RPMI7951 (cell line): ENCODE results near the gene XCL2. TPM values are rescaled to one million over a fixed set of nuclear protein-coding genes. Genes with fewer than 3 reads are reported as not detected.

Experiments
- DNase-seq: peaks from one replicate; pipeline ENCODE4 v3.0.0-alpha.2; 2012; ENCODE audit warnings: low read depth
- total RNA-seq: library from RNA; depleted of rRNA; stranded (reverse); fragments of >200 nt; shearing (Covaris generic); gene quantifications from 2 replicates; pipeline ENCODE4 v1.2.3, GENCODE V29; 2014

XCL2 gene
- total RNA-seq, 1 experiment from 2014 or later, result not detected

DNA sequence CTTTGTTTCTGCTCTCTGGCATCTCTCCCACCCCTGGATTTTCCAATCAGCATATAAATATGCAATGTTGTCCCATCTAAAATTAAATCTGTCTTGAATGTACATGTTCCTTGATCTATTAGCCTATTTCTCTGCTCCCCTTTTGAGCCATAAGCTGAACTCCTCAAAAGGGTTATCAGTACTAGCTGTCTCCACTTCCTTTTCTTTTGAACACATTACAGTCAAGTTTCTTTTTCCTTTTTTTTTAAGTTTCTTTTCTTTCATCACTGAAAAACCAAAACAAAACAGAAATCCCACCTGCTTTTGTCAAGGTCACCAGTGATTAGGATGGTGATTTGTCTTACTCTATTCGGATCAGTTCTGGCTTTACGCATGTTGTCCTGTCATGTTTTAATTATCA lies 29.3 kb downstream of the XCL2 start:
- DNase-seq, result no peak

DNA sequence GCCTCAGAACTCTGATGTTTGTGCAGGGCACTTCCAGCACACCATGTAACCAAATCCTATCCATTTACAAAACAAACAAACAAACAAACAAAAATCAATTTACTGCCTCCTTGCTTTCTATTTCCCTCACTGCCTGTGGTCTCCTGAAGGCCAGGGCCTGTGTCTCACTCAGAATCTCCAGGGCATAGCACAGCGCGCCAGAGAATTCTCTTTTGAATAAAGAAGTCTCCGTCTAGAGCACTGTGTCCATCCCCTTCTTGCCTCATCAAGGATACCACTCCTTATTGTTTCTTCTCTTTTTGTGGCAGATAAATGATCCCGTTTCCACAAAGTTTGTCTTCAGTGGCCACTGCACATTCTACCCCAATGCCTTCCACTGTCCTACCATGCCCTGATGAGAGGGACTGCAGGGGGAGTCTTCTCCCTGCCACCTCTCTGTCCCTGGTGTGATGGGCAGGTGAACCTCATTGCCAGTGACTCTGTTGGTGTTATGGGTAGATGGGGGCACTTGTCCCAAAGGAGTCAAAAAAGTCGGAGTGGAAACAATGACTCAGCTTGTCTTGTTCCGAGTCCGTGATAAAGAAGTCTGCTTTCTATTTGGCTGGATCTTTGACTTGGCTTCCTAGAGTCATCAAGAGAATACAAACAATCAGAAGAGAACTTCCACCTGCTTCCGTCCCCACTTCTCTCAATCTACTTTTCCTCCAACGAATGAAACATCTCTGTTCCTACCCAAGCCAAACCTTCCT lies 30.0 kb downstream of the XCL2 start:
- peak; percentile 46 for DNase-seq

DNA sequence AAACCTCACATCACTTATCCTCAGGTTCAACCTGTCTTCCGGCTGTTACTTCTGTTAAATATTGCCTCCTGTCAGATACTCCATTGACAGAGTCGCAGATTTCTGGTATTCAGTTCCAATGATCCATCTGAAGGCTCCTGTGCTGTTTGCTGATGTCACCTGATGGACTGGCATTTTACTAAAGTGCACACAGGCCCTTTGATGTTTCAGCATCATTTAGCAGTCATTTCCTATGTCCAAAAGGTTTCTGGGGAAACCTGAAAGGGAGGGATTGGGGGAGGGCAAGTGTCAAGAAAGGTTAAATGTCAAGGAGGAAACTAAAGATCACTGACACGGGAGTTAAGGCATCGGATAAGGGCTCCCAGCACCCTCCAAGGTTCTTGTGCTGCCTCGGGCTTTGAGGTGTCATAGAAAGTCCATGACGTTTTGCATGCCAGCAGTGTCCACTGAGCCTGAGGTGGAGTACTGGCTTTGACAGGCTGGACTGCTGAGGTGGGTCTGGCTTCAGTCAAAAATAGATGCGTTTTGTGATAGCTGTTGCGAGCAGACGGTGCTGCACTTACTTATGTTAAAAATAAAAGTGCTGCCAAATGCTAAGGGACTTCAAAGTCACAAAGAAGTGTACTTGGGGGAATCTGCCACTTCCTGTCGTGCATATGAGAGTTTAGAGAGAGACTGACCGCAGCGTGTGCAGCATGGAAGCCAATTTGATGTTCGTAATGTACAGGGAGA lies 30.8 kb downstream of the XCL2 start:
- peak; percentile 49 for DNase-seq

DNA sequence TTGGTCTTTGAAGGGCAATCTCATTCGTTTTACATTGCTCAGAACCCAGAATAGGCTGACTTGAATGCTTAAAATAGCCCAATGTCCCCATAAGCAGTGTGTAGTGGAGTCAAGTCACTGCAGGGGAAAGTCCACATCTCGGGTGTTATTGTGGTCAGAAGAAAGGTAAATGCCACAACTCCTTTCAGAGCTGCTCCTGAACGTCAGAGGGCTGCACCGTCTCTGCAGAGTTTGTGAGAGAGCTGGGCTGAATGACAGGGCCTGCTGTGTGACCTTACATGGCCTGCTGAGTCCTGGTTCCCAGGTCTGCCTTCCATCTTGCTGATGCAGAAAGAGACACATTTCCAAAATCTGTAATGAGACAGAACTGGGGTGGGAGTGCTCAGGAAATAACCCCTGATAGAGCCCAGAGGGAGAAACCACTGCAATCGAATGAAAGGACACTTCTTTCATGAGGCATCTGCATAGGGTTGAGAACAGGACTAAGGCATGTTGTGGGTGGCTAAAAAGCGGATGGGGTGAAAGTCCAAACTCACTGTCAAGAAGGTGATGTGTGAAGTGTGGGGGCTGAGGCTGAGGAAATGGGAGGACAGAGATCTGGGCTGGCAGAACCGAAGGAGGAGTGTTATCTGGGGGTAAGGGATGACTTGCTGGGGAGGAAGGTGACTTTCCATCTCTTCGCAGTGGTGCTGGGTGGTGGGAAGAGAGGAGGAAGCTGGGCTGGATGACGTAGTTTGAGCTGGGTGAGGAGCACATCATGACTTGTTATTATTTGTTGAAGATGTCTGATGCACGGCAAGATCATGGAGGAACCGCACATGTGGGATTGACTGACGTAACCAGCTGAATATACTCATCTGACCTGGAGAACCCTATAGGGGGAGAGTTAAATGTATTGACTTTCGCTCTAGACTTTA lies 33.7 kb downstream of the XCL2 start:
- no peak for DNase-seq

DNA sequence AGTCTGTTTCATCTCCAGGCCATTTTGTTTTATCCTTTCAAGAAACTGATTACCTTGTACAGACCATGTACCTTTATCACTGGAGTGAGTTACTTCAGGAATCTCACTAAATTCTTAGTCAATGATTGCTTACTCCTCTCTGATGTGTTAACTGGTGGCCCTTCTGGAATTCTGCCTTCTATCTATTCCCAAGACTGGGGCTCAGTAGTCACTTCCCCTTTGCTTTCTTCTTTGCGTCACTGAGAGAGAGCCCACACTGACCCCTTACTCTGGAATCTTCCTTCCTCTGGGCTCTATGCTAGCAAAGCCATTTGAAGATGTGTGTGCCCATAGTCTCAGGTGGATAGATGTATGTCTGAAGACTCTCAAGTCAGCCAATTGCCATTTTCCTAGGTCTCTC lies 34.6 kb downstream of the XCL2 start:
- no peak for DNase-seq

DNA sequence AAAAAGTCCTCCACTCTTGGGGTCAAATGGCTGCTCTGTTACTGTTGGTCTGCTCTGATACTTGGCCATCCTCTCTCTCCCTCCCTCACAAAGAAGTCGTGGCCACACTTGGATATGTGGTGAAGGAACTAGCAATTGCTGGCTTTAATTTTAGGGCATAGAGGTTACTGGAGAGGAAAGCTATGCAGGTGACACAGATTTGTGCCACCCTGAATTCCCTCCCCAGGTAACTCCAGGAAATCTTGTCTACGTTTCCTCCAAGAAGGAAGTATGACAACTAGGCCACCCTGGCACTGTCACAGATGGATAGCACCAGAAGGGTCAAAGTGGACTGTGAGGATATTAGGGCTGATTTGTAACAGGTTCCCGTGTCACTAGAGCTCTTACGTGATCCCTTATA lies 36.0 kb downstream of the XCL2 start:
- no peak for DNase-seq

DNA sequence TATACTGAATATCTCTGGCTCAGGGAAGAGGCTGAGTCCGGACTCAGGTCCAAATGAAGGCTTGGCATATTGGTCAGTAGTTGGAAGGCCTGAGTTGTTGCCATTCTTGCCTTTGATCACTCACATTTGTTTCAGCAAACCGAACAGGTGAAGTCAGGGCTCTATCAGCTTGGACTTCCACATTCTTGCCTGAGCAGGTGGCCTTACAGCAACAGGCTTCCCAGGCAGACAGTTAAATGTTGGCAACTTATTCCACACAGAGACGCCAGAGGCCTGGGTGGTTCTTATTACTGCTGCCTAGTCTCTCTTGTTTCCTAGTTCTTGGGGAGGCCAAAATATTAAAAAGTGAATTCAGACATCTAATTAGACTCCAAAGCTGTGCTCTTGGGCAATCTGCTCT lies 36.6 kb downstream of the XCL2 start:
- no peak for DNase-seq

DNA sequence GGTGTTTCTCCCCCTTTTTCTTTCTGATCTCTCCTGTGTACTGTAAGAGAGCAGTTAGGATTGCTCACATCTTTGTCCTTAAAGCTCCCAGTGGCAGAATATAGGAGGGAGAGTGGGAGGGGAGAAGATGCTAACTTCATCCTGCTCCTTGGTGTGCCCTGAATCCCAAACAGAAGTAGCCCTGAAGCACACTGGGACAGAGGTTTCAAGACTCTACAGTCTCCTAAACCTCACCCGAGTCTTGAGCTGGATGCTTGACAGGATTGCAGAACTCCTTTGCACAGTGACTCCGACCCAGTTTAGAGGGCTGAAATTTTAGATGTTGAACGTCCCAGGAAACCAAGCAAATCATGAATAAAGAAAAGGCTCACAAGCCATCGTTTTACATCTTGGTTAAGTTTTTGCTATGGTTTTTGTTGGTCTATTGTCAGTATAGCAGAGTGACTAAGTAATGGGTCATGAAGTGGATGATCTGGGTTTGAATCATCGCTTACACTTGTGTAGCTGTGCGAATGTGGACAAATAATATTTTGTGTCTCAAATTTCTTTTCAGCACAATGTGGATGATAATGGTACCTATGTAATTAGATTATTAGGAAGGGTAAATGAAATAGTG lies 37.5 kb downstream of the XCL2 start:
- DNase-seq, result peak; percentile 67

DNA sequence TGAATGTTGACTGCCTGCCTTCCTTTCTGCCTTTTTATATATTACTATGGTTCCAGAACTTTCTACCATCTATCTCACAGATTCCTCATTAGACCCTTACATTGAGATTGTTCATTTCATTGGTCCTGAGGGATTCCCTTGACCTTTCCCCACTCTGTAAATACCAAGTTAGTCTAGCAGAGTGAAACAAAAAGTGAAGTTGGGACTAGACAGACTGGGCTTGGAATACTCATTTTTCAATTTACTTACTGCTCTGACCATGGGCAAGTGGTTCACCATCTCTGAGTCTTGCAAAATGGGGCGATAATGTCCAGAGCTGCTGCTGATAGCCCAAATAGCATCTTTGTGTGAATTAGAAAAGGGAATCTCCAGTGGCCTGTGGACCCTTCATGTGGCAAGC lies 38.8 kb downstream of the XCL2 start:
- DNase-seq, result no peak

DNA sequence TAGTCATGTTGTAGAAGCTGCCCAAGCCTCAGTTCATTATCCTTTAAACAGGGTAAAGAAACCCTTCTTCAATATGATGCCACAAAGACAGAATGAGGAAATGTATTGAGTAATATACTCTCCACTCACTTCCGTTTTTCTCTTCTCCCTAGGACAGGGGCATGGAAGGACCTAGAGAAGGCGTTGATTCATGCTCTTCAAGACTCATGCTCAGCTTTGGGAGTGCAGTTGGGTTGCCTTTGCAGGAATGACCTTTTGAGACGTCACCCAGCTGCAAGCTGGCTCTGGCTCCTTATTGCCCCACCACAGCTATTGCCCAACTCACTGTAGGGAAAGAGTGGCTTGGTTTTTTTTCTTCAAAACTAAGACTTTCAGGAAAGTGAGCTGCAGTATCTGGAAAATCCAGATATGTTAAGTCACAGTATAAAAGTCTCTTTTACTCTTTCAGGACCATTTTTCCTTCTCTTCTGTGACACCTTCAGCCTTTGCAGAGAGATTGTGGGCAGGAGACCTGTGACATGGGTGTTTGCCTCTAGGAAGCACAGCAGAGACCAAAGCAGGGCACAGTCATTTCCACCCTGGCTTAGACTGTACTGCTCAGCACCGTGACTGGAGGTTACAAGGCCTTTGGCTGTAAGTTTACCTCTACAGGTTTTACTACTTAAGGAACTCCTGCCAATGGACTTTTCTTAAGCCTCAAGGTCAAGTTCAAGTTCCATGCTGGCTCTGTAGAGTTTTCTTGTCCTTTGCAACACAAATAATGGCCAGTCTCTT lies 39.5 kb downstream of the XCL2 start:
- DNase-seq, result peak; percentile 56

DNA sequence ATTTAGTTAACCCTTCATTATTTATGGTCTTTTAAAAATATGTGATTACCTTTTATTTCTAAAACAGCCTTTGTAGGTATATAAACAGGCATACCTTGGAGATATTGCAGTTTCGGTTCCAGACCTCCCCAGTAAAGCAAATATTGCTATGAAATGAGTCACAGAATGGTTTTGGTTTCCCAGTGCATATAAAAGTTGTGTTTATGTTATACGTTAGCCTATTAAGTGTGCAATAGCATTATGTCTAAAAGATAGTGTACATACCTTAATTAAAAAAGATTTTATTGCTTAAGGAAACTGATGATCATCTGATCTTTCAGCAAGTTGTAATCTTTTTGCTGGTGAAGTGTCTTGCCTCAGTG lies 44.1 kb downstream of the XCL2 start:
- no peak for DNase-seq

DNA sequence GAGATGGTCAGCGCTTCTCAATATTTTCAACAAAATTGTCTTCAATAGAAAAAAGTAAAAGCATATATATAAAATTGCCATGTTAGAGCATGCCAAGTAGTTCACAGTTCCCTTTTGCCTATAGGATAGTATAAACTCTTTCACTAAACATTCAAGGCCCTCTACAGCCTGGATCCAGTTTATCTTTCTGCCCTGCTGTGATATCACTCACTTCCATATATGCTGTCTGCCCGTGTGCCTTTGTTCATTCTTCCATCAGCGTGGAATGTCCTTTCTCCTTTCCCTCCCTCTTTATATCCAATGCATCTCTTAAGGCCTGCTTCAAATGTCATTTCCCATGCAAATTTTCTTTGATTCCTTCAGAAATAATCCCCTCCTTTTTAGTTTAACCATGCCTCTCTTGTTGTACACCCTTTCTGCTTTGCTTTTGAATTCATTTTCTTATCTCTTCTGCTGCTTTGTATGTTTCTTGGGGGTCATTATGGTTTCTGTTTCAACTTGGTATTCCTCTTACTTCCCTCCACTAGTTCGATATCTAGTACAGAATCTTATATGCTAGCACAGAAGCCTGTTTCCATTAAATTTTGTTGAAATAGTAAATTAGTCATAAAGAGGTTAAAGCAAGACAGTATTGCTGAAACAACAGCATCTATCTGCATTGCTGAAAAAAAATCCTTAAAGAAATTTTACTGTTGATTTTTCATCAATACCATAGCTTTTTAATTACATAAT lies 44.7 kb downstream of the XCL2 start:
- no peak for DNase-seq

DNA sequence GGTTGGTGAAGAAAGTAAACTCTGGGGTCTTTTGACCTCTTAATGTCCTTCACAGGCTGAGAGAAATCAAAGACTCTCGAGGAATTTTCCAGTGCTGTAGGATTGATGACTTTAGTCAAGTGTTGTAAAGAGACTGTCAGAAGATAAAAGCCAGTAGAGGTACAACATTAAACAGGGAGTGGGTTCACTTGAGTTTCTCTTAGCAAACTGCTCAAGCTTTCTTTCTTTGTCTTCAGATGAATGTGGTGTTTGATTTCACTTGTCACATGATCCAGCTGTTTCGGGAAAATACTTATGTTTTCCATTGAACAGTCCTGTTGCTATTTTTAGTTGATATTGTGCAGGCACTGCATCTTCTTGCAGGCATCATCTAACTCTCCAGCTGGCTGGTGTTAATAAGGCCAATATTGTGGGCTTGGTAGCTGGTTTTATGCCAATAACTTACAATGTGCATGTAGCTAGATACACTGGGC lies 45.6 kb downstream of the XCL2 start:
- DNase-seq, result peak; percentile 74

DNA sequence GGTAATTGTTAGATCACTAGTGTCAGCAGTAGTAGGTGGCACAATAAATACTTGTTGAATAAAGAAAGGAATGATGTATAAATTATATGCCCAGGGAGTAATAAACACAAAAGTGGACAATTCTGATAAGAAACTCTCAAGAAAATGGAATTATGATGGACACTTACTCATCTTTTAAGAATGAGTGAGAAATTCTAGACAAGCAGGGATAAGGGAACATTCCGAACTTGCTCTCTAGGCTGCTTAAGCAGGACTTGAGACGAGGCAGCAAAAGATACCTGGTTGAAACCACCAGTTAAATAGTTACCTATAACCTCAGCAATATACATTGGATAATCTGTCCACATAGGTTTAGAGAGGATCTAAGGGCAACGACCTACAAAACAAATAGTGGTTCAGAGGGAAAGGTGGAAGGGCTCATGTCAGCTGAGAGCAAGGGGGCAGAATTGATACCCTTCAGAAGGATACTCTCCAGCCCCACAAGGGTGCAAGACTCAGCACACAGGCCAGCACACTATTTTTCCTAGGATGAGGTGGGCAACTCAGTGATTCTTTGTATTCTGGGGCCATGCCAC lies 46.3 kb downstream of the XCL2 start:
- DNase-seq, result no peak

DNA sequence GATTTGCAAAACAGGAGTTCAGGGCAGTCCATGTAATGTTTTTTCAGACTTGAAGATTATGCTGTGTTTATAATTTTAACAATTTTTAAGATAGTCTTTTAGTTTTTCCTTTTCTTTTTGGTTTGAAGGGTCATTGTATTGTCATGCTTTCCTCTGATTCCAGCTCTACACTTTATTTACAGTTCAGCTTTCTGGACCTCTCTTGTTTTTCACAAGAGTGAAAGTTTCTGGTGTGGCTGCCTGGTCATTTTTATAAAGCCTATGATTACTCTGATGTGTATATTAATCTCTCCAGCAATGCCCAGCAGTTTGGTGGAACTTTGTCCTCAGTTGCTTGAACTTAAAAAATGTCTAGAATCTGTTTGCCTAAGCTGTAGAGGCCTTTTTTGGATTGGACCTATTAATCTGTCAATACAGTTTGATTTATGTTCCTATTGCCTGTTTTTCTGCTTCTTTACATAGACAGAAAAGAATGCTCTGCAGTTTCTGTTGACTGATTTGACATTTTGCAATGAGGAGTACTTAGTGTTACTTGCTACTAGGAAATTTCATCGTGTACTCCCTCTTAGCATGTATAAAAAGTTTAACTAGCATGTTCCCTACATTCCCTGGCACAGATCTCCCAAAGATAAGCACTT lies 52.2 kb downstream of the XCL2 start:
- no peak for DNase-seq
